Hematopoietic multipotent progenitor cell (in vitro differentiated cells): Measurements from ENCODE around the gene CTRL. TPM values are rescaled to one million over a fixed set of nuclear protein-coding genes. Genes with fewer than 3 reads are reported as not detected.
"Not testable (repeated sequence)": the region's sequence is repeated elsewhere in the genome, so short reads cannot be mapped to it uniquely, and the experiment has no call there.

ENCODE experiments used
- DNase-seq, 3 donors: peaks; one replicate each; pipeline ENCODE4 v3.0.0-alpha.2; 2011 to 2015; ENCODE audit warnings: low read depth in 2 of 3, low spot score in 2 of 3
- total RNA-seq: library from RNA; depleted of rRNA; stranded (reverse); fragments of >200 nt; gene quantifications from one replicate; pipeline ENCODE4 v1.2.3, GENCODE V29; 2012

Gene CTRL
- total RNA-seq, 1 donor, result 2.2 TPM

- no peak for DNase-seq
Measured at GRCh38 chr16:67927131-67927941, 4.3 kb downstream of the CTRL start.

DNA sequence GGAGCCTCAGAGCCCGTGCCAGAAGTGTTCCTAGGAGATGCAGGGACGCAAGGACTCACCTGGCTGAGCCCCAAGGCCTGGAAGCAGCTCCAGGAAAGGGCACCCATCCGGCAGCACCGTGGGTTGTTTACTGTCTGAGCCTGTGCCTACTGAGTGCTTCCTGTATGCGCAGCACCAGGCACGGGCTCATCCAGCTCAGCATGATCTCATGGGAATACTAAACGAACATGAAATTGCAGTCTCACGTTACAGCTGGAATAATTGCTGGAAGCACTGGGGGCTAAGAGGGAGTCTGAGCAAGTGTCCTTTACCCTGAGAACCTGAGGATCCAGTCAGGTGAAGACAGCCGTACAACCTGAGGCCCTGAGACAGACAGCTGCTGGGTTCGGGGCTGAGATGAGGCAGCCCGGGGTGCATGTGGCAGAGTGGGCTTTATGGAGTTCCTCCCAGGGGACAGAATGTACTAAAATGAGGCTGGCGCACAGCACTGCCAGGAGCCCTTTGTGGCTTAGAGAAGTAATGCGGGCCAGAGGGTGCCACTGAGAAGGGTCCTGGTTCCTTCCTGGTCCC lies 5.4 kb downstream of the CTRL start:
- DNase-seq, result no peak

GRCh38 chr16:67924140-67924906 lies 7.3 kb downstream of the CTRL start:
- DNase-seq, result no peak

GRCh38 chr16:67923414-67924116 lies 8.1 kb downstream of the CTRL start:
- no peak for DNase-seq

DNA sequence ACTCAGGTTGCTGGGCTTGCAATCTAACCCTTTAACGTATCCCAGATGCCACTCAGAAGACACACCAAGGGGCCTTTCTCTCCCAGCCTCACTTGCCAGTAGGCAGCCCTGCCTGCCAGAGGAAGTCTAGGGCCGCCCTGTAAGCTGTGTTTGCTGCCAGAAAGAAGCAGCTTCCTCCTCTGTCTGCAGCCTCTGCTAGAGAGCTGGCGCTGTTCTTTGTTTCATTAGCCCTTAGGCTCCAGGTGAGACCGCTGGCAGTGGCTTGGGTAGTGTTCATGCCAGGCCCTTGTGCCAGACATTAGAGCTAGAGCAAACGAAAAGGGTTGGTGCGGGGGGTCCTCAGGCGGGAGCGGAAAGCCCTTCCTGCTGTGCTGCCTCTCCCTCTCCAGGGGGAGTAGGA lies 8.9 kb downstream of the CTRL start:
- no peak for DNase-seq

GRCh38 chr16:67922221-67922620 lies 9.4 kb downstream of the CTRL start:
- DNase-seq, result no peak

DNA sequence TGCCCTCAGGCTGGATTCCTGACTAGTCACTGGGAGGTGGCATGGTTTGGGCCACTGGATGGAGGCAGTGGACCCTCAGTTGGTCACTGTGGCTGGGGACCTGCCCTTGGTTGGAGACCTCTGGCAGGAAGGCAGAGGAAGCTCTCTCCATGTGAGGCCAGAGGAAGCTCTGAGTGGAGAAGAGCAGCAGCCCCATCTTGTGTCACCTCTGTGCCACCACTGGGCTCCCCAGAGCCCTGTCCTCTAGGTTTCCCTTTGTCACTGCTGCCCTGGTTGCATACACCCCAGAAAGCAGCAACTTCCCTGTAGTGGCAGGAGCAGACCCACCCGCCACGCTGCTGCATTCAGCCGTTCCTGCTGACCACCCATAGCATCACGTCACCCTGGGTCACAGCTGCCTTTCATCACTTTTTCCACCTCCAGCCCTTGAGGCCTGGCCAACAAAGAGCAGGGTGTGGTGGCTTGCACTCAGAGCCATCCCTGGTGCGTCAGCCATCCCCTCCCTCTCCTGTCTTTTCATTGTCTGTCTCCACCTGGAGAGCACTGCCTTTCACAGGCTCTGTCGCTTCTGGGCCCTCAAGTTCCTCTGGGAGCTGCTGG lies 11.9 kb downstream of the CTRL start:
- peak in 1 of 3 donors; percentile 33 for DNase-seq

DNA sequence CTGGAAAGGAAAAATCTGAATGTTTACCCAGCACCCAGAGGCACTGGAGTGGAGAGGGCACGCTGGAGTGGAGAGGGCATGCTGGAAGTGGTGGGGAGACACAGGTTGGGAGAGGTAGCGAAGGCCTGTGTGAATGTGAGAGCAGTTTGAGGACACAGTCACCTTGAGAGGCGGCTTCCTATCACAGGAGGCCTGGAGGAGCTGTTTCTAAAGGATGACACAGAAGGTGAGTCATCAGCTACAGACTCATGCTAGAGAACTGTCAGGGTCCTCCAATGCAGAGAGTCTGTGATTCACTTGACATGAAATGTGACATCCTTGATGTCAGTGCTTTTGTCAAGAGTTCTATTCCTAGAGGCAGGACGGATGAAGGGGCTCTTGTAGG lies 13.8 kb downstream of the CTRL start:
- DNase-seq, result no peak

DNA sequence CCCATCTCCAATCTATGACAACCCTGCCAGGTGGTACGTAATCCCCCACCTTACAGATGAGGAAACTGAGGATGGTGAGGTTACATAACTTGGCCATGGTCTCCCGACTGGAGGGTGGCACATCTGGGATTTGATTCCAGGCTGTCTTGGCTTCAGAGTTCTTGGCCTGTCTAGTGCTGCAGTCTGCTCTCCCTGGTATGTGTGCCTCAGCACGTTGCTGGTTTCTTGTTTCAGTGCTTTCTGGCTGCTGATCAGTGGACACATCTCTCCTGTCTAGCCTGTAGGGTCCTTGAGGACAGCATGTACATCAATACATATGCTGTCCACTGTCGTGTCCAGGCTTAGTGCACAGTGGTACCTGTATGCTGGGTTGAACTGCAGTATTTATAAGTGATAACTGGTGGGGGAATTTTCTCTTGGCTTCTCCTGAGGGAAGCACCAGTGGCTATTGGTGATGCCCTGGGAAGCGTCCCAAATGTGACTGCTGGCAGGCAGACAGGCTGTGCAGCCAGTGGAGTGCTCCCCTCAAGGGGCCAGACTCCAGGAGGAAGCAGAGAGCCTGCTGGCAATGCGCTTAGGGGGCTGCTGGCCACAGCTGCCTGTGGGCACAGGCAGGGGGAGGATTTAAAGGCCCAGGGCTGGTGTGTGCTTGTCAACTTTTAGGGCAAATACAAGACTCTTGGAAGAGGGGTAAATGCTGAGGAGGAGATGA lies 14.4 kb downstream of the CTRL start:
- DNase-seq, result no peak

GRCh38 chr16:67915831-67916723 lies 15.6 kb downstream of the CTRL start:
- DNase-seq, result no peak

DNA sequence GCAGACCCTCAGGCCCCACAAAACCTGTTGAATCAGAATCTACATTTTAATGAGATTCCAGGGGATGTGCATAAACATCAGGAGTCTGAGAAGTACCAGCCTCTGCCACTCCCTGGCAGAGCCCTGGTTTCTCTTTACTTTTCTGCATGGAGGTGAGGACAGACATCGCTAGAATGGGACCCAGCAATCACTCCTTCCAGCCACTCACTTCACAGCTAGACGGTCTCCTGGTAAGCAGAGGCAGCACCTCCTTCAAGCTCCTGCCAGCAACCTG lies 16.2 kb downstream of the CTRL start:
- not testable (repeated sequence) for DNase-seq

DNA sequence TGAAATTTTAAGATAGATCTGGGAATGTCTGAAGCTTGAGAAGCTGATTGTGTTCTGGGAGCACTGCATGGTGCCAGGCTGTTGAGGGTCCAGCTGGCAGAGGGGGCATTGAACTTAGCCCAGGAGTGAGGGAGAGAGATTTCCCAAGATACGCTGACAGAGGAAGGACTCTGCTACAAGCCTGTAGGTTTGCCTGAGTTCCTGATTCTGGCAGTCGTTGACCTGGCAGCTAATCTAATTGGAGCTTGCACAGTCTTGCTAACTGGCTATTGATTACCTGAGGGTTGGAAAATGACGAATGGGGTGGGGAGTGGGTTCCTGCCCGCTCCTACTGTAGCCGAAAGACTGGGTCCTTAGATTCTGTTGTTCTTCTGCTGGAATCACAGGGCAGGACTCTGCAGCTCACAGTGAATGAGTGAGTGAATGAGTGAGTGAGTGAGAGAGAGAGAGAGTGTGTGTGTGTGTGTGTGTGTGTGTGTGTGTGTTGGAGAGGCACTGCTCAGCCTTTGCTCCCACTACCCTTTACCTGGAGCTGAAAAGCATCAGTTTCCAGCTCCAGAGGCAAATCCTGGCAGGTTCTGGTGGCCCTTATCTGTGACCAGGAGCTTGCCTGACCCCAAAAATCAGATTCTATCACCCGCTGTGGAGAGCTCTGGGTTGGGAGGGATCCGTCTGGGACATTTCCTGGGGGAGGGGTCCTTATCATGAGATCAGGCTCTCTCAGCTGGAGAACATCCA lies 16.7 kb downstream of the CTRL start:
- DNase-seq, result no peak

- DNase-seq, result peak in 2 of 3 donors; percentile 23 to 62
Measured at GRCh38 chr16:67910158-67910557, 21.5 kb downstream of the CTRL start.

DNA sequence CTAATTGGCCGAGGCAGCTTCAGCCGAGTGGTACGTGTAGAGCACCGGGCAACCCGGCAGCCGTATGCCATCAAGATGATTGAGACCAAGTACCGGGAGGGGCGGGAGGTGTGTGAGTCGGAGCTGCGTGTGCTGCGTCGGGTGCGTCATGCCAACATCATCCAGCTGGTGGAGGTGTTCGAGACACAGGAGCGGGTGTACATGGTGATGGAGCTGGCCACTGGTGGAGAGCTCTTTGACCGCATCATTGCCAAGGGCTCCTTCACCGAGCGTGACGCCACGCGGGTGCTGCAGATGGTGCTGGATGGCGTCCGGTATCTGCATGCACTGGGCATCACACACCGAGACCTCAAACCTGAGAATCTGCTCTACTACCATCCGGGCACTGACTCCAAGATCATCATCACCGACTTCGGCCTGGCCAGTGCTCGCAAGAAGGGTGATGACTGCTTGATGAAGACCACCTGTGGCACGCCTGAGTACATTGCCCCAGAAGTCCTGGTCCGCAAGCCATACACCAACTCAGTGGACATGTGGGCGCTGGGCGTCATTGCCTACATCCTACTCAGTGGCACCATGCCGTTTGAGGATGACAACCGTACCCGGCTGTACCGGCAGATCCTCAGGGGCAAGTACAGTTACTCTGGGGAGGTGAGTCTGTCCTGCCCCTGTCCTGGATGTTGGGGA lies 22.5 kb downstream of the CTRL start:
- DNase-seq, result no peak

GRCh38 chr16:67907397-67908180 lies 24.1 kb downstream of the CTRL start:
- no peak for DNase-seq

GRCh38 chr16:67902831-67903230 lies 28.8 kb downstream of the CTRL start:
- no peak for DNase-seq

- DNase-seq, result no peak
Measured at GRCh38 chr16:67901734-67902133, 29.9 kb downstream of the CTRL start.
